Lower lobe of right lung (tissue), 2 donors: ENCODE measurements around the gene TTC28. TPM values are rescaled to one million over a fixed set of nuclear protein-coding genes. Genes with fewer than 3 reads are reported as not detected.
A peak's percentile ranks its signal among the peaks of the same experiment; 100 is the strongest.

Experiments
- ATAC-seq, 2 donors: fragments of 200-7000 bp; cut with Tn5 transposase; one replicate each; pipeline ENCODE4 v1.9.1; 2020 to 2022; ENCODE audit warnings: mild to moderate bottlenecking in 2 of 2, moderate library complexity in 2 of 2
- DNase-seq: peaks from one replicate; pipeline ENCODE4 v3.0.0-alpha.2; 2020
- H3K27ac ChIP-seq: fragments of 200-600 bp; one replicate; pipeline ENCODE4 v1.8.0; 2022
- H3K27me3 ChIP-seq: fragments of 200-600 bp; one replicate; pipeline ENCODE4 v1.8.0; 2022; ENCODE audit warnings: low read depth
- H3K36me3 ChIP-seq: fragments of 200-600 bp; one replicate; pipeline ENCODE4 v1.8.0; 2022; ENCODE audit warnings: mild to moderate bottlenecking
- H3K4me1 ChIP-seq: fragments of 200-600 bp; one replicate; pipeline ENCODE4 v1.8.0; 2022
- H3K4me3 ChIP-seq: fragments of 200-600 bp; one replicate; pipeline ENCODE4 v1.8.0; 2022; ENCODE audit warnings: mild to moderate bottlenecking
- H3K9me3 ChIP-seq: fragments of 200-600 bp; one replicate; pipeline ENCODE4 v1.8.0; 2022
- CTCF ChIP-seq: fragments of 200-600 bp; IDR thresholded peaks from one replicate; pipeline ENCODE4 v1.8.0; 2022; ENCODE audit warnings: antibody characterized with exemption, mild to moderate bottlenecking
- intact Hi-C: fragments of 100-400 bp; cut with DNase I; formaldehyde crosslinking; loops from one replicate; pipeline ENCODE4 v1.11.0; 2022
- total RNA-seq: library from RNA; stranded (reverse); fragmentation: NEBNext Ultra II Directional; extraction: Animal tissue kit (Norgen Biotek cat#: 25700); gene quantifications from one replicate; pipeline ENCODE4 v1.2.1, GENCODE V29; 2021
- donor health status: DM: no; HTN: yes; CAD: no; lungs with severe emphysema.

The TTC28 gene
- total RNA-seq, 1 donor from 2014 or later: 39.6 TPM

DNA sequence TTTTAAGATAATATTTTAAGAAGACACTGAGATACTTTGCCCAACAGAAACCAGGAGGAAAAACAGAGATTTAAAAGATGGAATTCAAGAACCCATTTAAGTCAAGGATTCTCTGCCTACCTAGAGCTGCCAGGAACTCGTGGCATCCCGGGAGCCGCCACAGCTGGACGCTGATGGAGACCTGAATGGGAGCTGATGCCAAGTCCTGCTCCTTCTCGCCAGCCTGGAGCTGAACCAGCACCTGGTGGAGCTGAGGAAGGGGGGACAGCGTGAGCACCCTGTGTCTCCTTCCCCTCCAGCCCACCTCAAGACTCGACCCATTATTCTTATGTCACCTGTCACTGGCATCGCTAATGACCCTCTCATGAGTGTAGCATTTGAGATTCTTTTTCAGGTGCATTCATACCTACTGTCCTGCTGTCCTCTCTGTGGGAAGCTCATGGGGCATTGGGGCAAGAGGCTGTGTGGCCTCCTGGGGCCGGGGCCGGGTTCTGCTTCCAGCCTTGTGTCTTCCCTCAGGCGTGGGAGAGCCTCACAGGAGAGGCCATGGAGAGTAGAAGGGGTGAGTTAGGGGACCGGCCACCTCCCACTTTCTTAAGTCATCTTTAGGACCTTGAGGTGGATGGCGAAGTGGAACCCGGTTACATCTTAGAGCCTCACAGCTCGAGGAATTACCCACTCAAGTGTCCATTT, 689.7 kb downstream of the TTC28 start:
- TF ChIP-seq CTCF: no peak
- DNase-seq: peak; percentile 37
- no peaks in the 10 kb centered on the region for H3K27me3 ChIP-seq
- intact Hi-C loops: no loop called here
- no peak overlapping the region for H3K4me3 ChIP-seq
- no peaks in the 10 kb centered on the region for H3K9me3 ChIP-seq
- H3K36me3 ChIP-seq: peaks cover 85% of the 10 kb centered on the region
- no peaks in the 10 kb centered on the region for H3K4me1 ChIP-seq
- no peak for ATAC-seq
- H3K27ac ChIP-seq: peak overlapping the region; percentile 46

DNA sequence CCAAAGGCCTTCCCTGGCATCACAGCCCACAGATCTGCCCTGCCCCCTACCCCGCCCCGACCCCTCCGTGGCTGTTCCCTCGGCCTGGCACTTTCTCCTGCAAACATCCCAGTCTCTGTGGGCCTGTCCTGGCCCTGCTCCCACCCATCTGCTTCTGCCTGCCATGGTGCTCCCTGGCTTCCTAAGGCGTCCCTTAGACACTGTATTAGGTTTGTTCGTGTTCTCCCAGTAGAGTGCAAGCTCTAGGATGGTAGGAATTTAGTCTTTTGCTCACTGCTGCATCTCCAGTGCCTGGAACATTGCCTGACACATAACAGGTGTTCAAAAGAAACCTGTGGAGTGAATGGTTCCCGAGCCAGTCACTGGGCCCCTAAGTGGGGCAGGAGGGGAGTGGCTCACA, 690.9 kb downstream of the TTC28 start:
- Histone ChIP-seq H3K27me3 (no peaks in the 10 kb centered on the region), H3K27ac (no peak overlapping the region), H3K36me3 (peaks cover 90% of the 10 kb centered on the region), H3K4me1 (no peaks in the 10 kb centered on the region), H3K4me3 (no peak overlapping the region), H3K9me3 (no peaks in the 10 kb centered on the region)
- no peak for ATAC-seq
- DNase-seq: no peak
- TF ChIP-seq CTCF: no peak
- intact Hi-C loops: no loop called here

DNA sequence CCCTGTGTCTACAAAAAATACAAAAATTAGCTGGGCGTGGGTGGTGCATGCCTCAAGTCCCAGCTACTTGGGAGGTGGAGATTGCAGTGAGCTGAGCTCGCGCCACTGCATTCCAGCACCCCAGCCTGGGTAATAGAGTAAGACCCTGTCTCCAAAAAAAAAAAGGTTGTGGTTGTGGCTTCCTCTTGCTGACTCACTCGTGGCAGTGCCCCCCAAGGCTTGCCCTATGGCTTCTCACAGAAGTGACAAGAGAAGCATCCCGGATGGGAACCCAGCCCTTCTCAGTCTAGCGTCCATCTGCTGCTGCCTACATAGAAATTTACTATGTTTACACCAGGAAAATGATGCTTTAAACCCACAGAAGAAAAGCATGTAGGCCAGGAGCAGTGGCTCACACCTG, 692.1 kb downstream of the TTC28 start:
- intact Hi-C loops: no loop called here
- H3K36me3 ChIP-seq: peaks cover 93% of the 10 kb centered on the region
- ATAC-seq: no peak

DNA sequence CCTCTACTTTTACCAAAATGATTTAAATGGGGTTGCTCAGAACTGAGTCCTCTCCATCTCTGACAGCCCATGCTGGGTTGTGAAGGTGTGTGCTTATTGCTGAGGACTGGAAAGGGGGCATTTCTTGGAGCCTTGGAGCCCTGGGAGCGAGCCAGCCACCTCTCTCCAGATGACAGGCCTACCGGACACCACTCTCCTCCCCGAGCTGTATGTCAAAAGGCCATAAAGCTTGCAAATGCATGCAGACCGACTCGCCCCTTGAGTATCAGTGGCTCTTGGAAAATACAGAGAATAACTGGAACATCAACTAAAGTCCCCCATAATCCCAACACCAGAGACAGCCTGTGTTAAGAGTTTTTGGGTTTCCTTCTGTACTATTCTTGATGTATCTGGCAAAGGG, 692.7 kb downstream of the TTC28 start:
- Histone ChIP-seq H3K4me3 (no peak overlapping the region), H3K9me3 (no peaks in the 10 kb centered on the region), H3K27ac (no peak overlapping the region), H3K27me3 (no peaks in the 10 kb centered on the region), H3K4me1 (no peaks in the 10 kb centered on the region), H3K36me3 (peaks cover 93% of the 10 kb centered on the region)
- DNase-seq (no peak), ATAC-seq (no peak)
- intact Hi-C loops: no loop called here
- TF ChIP-seq CTCF: no peak

More for the DNA sequence above, 692.1 kb downstream of the TTC28 start:
- no peak for DNase-seq
- no peaks in the 10 kb centered on the region for H3K9me3 ChIP-seq
- no peaks in the 10 kb centered on the region for H3K4me1 ChIP-seq
- no peak for TF ChIP-seq CTCF
- H3K4me3 ChIP-seq: no peak overlapping the region
- no peak overlapping the region for H3K27ac ChIP-seq
- no peaks in the 10 kb centered on the region for H3K27me3 ChIP-seq

- no peak overlapping the region for H3K4me3 ChIP-seq
- H3K4me1 ChIP-seq: no peaks in the 10 kb centered on the region
- no peaks in the 10 kb centered on the region for H3K27me3 ChIP-seq
- no peak for ATAC-seq
- H3K9me3 ChIP-seq: no peaks in the 10 kb centered on the region
- H3K36me3 ChIP-seq: peaks cover 93% of the 10 kb centered on the region
- no peak for TF ChIP-seq CTCF
- intact Hi-C loops: no loop called here
- H3K27ac ChIP-seq: no peak overlapping the region
- no peak for DNase-seq
These were observed 693.2 kb downstream of the TTC28 start for GRCh38 chr22:27986459-27986858.
